ENCODE data around the gene SPATA6. TPM values are rescaled to one million over a fixed set of nuclear protein-coding genes. Genes with fewer than 3 reads are reported as not detected.

SPATA6 gene
- polyA plus RNA-seq, 10 donors: 6.8 to 16.2 (median 10.9) TPM

GRCh38 chr1:48261881-48262400 lies 210.1 kb downstream of the SPATA6 start:
- DNase-seq: no peak

DNA sequence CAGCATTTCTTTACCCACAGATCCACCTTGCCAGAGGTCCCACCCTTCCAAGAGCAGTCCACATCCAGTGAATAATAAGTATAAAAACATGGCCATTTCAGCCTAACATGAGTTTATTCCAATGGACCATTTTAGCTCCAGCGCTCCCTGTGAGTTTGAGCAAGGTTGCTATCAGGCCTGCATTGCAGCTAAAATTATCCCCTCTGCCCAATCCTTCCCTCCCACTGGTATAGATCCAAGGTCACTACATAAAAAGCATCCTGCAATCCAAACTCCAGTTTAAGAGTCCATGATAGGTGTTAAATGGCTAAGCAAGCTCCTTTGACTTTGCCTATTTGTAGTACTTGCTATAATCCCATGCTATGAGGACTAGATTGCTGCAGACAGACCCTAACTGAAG lies 213.9 kb downstream of the SPATA6 start:
- DNase-seq: no peak

DNA sequence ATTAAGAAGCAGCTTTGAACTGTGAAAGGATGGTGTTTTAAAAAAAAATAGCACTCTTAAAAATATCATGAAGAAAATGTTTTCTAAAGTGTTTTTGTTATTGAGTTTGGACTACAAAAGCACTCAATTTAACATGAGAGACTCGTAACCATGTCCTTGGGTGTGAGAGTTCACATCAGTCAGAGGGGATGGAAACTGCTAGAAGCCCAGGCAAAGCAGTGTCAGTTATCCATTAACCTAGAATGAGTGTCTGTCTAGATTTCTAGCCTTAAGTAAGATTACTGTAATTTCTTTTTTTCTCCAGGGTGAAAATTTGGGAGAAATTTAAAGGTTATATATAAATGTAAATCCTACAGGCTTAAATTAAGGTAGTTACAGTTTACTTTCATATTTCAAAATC lies 217.8 kb downstream of the SPATA6 start:
- DNase-seq: no peak

GRCh38 chr1:48251821-48252220 lies 220.2 kb downstream of the SPATA6 start:
- DNase-seq: no peak

DNA sequence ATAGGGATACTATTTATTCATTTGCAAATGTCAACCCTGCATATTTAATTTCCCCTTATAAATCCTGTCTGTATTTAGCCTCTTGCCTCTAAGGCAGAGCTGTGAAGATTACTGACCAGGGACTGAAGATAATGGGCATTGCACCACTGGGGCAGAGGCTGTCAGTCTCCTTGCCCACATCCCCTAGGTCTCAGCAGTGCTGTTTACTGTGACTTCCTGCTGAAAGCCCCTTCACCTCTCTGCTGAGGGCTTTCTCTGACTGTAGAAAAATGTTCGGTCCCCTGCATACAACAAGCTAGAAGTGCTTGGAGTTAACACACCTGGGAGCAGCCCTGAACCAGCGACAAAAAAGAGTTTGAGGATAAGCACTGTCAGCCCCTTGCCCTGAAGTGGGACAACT lies 220.7 kb downstream of the SPATA6 start:
- no peak for DNase-seq

DNA sequence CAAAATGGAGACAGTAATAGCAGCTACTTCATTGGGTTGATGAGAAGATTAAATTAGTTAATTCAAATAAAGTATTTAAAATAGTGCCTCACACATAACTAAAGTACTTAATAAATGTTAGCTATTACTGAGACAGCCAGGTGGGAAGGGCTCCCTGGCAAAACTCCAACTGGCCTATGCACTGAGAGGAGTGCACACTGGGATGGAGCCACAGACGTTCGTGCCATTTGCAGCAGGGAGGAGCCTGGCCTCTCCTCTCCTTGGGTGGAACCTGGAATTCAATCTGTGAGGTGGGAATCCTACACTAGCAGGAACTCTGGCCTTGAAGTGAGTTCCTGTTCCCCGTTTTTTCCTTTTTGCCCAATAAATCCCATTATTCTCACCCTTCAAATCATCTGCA lies 221.4 kb downstream of the SPATA6 start:
- DNase-seq: no peak

GRCh38 chr1:48249868-48250267 lies 222.1 kb downstream of the SPATA6 start:
- no peak for DNase-seq

DNA sequence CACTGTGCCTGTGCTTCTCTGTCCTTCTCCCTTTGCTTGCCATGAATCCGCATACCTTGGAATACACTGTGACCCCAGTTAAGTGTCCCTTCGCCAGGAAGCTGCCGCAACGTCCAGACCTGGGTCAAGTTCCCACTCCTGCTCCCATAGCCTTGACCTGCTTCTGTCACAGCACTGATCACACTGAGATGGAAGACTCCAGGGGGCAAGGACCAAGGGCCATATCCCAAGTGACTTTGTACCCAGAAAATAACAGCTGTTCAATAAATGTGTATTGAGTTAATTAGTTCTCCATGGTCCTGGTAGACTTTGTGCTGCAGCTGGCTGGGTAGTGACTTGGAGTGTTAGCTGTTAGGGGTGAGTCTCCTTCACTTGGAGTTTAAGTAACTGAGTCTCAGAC lies 223.6 kb downstream of the SPATA6 start:
- no peak for DNase-seq

DNA sequence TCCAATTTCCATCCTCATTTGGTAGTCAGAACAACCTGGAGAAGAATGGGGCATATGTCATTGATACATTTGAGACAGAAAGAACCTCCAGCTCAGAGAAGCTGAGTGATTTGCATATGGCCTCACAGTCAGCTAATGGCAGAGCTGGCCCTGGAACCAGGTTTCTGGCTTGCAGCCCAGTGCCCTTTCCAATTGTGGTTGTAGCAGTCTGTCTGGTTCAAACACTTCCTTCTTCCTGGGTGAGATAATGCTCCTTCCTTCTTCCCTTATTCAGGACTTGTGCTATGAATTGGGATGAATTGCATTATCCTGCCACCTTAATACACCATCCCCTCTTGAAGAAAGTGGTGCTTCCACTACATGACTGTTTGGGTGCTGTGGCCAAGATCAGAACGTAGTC lies 225.3 kb downstream of the SPATA6 start:
- DNase-seq: no peak

Other genes with a start within 250 kb of the SPATA6 start
- 1 to 10 TPM in 8 of 10 donors, under 1 TPM in 2; 0.86 to 3.5 (median 1.6) TPM for gene SLC5A9, start 249.5 kb downstream of the SPATA6 start, polyA plus RNA-seq (ENCODE audit: insufficient read length in 10 of 10)